ENCODE measurements around the gene TTYH1. TPM values are rescaled to one million over a fixed set of nuclear protein-coding genes. Genes with fewer than 3 reads are reported as not detected.

Gene TTYH1
- total and polyA plus RNA-seq, 2 of the 4 experiments (the other 2 are of a cell fraction) = not detected

DNA sequence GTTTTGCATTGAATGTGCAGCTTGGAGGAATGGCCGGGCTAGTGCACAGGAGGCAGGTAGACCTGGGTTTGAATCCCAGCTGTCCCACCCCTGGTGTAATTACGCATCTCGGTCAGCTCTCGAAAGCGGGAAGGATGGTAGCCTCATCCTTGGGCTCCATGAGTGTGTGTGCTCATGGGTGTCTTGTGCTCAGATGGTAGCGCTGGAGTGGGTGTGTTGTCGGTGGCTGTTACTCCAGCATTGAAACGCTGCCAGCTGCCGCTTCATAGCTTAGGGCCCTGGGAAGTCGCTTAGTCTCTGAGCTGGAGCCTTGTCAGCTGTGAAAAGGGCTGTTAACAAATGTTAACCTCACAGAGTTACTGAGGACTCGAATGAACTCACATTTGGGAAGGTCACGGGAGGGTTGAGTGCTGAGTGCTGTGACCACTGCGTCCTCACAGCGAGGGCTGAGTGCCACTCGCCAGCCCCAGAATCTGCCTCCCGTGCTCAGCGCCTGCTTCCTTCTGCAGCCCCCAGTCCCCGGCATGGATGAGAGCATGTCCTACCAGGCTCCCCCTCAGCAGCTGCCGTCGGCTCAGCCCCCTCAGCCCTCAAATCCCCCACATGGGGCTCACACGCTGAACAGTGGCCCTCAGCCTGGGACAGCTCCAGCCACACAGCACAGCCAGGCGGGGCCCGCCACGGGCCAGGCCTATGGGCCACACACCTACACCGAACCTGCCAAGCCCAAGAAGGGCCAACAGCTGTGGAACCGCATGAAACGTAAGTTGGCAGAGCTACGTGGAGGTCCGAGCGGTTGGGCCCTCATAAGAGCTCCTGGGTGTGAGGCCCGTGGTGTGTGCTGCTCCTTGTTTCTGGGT lies 38.9 kb downstream of the TTYH1 start:
- Histone ChIP-seq H2BK15ac (ENCODE audit: low read depth, low read length) (no peak overlapping the region), H3K56ac (ENCODE audit: extremely low read depth, insufficient read depth, low read length) (no peak overlapping the region), H2BK5ac (ENCODE audit: low read depth, low read length, poor library complexity, severe bottlenecking) (no peak overlapping the region), H2AK5ac (ENCODE audit: low read depth, low read length) (no peak overlapping the region), H3K9me3 (ENCODE audit: control insufficient read depth, insufficient read depth, low read length) (no peaks in the 10 kb centered on the region), H2BK120ac (ENCODE audit: low read depth, low read length) (no peak overlapping the region), H3K18ac (ENCODE audit: low read depth, low read length) (no peak overlapping the region), H3K14ac (replicated peaks; ENCODE audit: low read depth, low read length) (no peak overlapping the region), H3K36me3 (ENCODE audit: control insufficient read depth, insufficient read depth, low read length) (peaks cover 81% of the 10 kb centered on the region), H4K91ac (ENCODE audit: insufficient read depth, low read depth, low read length) (no peak overlapping the region), H3K27me3 (ENCODE audit: control insufficient read depth, insufficient read depth, low read length) (no peaks in the 10 kb centered on the region), H2AFZ (replicated peaks; ENCODE audit: low read length, poor library complexity) (no peak overlapping the region), H3K4me2 (ENCODE audit: low read depth, low read length) (no peak overlapping the region), H2AK9ac (replicated peaks; ENCODE audit: low read depth, low read length, poor library complexity) (no peak overlapping the region), H4K20me1 (ENCODE audit: insufficient read depth, low read length) (peaks cover 86% of the 10 kb centered on the region), H3K4me3 (ENCODE audit: insufficient read depth, low read depth, low read length) (no peak overlapping the region), H2BK20ac (ENCODE audit: low read depth, low read length) (no peak overlapping the region), H3K9ac (ENCODE audit: low read depth, low read length) (no peak overlapping the region), H3K79me1 (ENCODE audit: low read depth in 1 of 2, low read length in 2 of 2) (peaks cover 16 to 66% of the 10 kb centered on the region in 2 experiments), H4K8ac (ENCODE audit: low read depth in 2 of 2, low read length in 2 of 2) (no peak overlapping the region), H3K9me1 (ENCODE audit: insufficient read depth, low read length) (peaks cover 12% of the 10 kb centered on the region; the same call in 1 of the 2 replicates), H3K4ac (ENCODE audit: low read depth, low read length) (no peak overlapping the region), H3K23ac (ENCODE audit: low read depth, low read length) (no peak overlapping the region), H3K4me1 (ENCODE audit: control insufficient read depth, insufficient read depth, low read length) (peaks cover 6% of the 10 kb centered on the region), H4K5ac (ENCODE audit: low read depth, low read length) (no peak overlapping the region), H3K27ac (ENCODE audit: insufficient read depth, low read length) (no peak overlapping the region)
- POLR2A ChIA-PET (ENCODE audit: unreplicated experiment) = no interaction called here
- in situ Hi-C loops (cut with MboI; ENCODE audit: low sequenced_read_pairs) (loop anchor here (10.0 to 25.0 kb wide), 6 partner anchors 249 to 1683 kb away; partner anchors contain the start of genes NAT14, NDUFA3, OSCAR and PRPF31), intact Hi-C loops (cut with micrococcal nuclease) (no loop called here), dilution Hi-C loops (cut with HindIII; ENCODE audit: low sequenced_read_pairs, unreplicated experiment) (no loop called here)
- no TSS peak for BruUV-seq (replicated peaks)
- WGBS, 2 experiments (ENCODE audit: extremely low coverage in 2 of 2, insufficient read length in 1 of 2) = 100% methylated on average over 7 of the region's 31 CpGs; no CpG with 5 or more reads in 1 of the 2 experiments
- CTCF ChIA-PET = no interaction called here
- DNase-seq (no peak), ATAC-seq (ENCODE audit: low read depth) (no peak)
- TF ChIP-seq FOS (IDR thresholded peaks at IDR 0.05; ENCODE audit: low read depth, low read length) (no peak), RAD21 (IDR thresholded peaks at IDR 0.05; ENCODE audit: low read length) (no peak), MXI1 (IDR thresholded peaks at IDR 0.05; ENCODE audit: borderline replicate concordance, low read depth, low read length) (no peak), MAFK (IDR thresholded peaks at IDR 0.05; ENCODE audit: low read depth, low read length) (no peak), RFX5 (IDR thresholded peaks at IDR 0.05; ENCODE audit: low read depth, low read length) (no peak), CEBPB (IDR thresholded peaks at IDR 0.05; ENCODE audit: low read depth, low read length) (no peak), RCOR1 (IDR thresholded peaks at IDR 0.05; ENCODE audit: insufficient replicate concordance, low read length) (no peak), SMC3 (IDR thresholded peaks at IDR 0.05; ENCODE audit: low read depth, low read length) (no peak), CHD1 (IDR thresholded peaks at IDR 0.05; ENCODE audit: low read depth, low read length) (no peak), NFE2L2 (IDR thresholded peaks at IDR 0.05; ENCODE audit: low read depth, low read length) (no peak), MAZ (IDR thresholded peaks at IDR 0.05; ENCODE audit: borderline replicate concordance, low read depth, low read length) (no peak), BHLHE40 (IDR thresholded peaks at IDR 0.05; ENCODE audit: low read depth, low read length) (no peak)
- TF ChIP-seq, protein P1, sequence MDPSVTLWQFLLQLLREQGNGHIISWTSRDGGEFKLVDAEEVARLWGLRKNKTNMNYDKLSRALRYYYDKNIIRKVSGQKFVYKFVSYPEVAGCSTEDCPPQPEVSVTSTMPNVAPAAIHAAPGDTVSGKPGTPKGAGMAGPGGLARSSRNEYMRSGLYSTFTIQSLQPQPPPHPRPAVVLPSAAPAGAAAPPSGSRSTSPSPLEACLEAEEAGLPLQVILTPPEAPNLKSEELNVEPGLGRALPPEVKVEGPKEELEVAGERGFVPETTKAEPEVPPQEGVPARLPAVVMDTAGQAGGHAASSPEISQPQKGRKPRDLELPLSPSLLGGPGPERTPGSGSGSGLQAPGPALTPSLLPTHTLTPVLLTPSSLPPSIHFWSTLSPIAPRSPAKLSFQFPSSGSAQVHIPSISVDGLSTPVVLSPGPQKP (IDR thresholded peaks at IDR 0.05; ENCODE audit: borderline replicate concordance, low read depth, low read length) = no peak
- TF ChIP-seq, protein P2, sequence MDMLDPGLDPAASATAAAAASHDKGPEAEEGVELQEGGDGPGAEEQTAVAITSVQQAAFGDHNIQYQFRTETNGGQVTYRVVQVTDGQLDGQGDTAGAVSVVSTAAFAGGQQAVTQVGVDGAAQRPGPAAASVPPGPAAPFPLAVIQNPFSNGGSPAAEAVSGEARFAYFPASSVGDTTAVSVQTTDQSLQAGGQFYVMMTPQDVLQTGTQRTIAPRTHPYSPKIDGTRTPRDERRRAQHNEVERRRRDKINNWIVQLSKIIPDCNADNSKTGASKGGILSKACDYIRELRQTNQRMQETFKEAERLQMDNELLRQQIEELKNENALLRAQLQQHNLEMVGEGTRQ (IDR thresholded peaks at IDR 0.05; ENCODE audit: low read depth, low read length) = no peak

All from IMR-90 (cell line).